ENCODE measurements around the gene POTEF.
"Not testable (repeated sequence)": the region's sequence is repeated elsewhere in the genome, so short reads cannot be mapped to it uniquely, and the experiment has no call there.

POTEF gene

GRCh38 chr2:130128464-130128863, 558 bp downstream of the POTEF start:
- DNase-seq (ENCODE audit: low read depth in 1 of 2, low spot score in 1 of 2): not testable (repeated sequence)

GRCh38 chr2:130127726-130128125, 1.3 kb downstream of the POTEF start:
- DNase-seq (ENCODE audit: low read depth in 1 of 2, low spot score in 1 of 2): not testable (repeated sequence)

- not testable (repeated sequence) for DNase-seq (ENCODE audit: low read depth in 1 of 2, low spot score in 1 of 2)
Observed at GRCh38 chr2:130120924-130121323, 8.1 kb downstream of the POTEF start.

GRCh38 chr2:130102597-130103363, 26.2 kb downstream of the POTEF start:
- DNase-seq (ENCODE audit: low read depth in 1 of 2, low spot score in 1 of 2): not testable (repeated sequence)

- not testable (repeated sequence) for DNase-seq (ENCODE audit: low read depth in 1 of 2, low spot score in 1 of 2)
Observed at GRCh38 chr2:130062645-130063044, 66.4 kb downstream of the POTEF start.

- DNase-seq (ENCODE audit: low read depth in 1 of 2, low spot score in 1 of 2): not testable (repeated sequence)
Observed at GRCh38 chr2:130059982-130060381, 69.0 kb downstream of the POTEF start.

- DNase-seq (ENCODE audit: low read depth in 1 of 2, low spot score in 1 of 2): not testable (repeated sequence)
Observed at GRCh38 chr2:130056336-130056735, 72.7 kb downstream of the POTEF start.

- not testable (repeated sequence) for DNase-seq (ENCODE audit: low read depth in 1 of 2, low spot score in 1 of 2)
Observed at GRCh38 chr2:130053217-130053911, 75.7 kb downstream of the POTEF start.

- DNase-seq (ENCODE audit: low read depth in 1 of 2, low spot score in 1 of 2): not testable (repeated sequence)
Observed at GRCh38 chr2:130052376-130052775, 76.6 kb downstream of the POTEF start.

GRCh38 chr2:130048422-130048821, 80.6 kb downstream of the POTEF start:
- not testable (repeated sequence) for DNase-seq (ENCODE audit: low read depth in 1 of 2, low spot score in 1 of 2)

GRCh38 chr2:130038265-130038603, 90.8 kb downstream of the POTEF start:
- not testable (repeated sequence) for DNase-seq (ENCODE audit: low read depth in 1 of 2, low spot score in 1 of 2)

GRCh38 chr2:130025931-130026330, 103.1 kb downstream of the POTEF start:
- not testable (repeated sequence) for DNase-seq (ENCODE audit: low read depth in 1 of 2, low spot score in 1 of 2)
